ENCODE results near the gene TMEM125.

The TMEM125 gene

DNA sequence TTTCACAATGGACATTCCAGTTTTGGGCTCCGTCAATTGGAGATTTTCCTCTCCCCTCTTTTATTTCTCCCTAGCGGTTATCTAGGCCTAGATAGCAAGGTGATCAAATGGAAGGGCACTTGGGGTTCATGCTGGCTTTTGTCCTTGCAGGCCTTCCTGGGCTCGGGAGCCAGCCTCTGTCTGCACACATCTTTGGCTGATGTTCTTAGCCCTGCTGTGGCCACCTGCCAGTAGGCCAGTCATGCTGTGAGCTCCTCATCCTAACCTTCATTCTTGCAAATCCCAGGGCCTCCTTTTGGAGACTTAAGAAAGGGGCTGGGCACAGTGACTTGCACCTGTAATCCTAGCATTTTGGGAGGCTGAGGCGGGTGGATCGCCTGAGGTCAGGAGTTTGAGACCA is 44.5 kb downstream of the TMEM125 start:
- no peak for DNase-seq

DNA sequence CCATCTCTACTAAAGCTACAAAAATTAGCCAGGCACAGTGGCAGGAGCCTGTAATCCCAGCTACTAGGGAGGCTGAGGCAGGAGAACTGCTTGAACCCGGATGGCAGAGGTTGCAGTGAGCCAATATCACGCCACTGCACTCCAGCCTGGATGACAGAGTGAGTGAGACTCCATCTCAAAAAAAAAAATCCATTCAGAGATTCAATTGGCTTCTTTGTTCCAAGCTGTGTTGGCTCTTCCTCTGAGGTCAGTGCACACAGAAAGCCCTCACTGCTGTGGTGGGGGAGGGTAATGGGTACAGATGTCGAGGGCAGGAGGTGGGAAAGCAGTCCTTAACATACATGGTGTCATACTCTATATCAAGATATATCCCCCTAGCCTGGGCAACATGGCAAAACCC is 45.7 kb downstream of the TMEM125 start:
- DNase-seq, result no peak

DNA sequence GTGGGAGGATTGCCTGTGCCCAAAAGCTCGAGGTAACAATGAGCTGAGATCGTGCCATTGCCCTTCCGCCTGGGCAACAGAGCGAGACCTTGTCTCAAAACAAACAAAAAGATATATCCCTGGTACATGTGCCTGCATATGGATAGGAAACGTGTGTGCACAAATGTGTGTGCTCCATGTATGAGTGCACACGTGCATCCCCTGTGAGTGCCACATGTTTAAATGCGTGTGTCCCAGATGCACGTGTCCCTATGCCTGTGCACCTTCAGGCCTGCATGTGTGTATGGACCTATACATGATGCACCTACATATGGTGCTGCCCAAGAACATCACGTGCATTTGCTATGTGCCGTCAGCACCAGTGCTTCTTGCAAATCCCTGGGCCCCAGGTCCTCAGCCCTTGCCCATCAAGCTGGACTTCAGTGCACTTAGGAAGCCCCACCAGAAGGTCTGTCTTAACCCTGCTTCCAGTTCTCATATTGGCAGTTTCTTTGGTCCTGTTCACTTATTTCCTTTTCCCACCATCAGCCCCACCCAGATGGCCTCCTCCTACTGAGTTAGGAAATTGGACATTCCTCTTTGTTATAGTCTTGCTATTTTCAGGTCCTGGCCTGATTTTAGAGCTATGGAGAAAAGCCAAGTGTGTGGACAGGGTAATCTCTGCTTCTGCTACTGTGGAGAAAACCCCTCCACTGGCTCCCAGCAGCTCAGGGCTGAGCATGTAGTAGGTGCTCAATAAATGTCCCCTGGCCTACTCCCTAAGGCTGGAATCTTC is 46.4 kb downstream of the TMEM125 start:
- DNase-seq, result no peak

DNA sequence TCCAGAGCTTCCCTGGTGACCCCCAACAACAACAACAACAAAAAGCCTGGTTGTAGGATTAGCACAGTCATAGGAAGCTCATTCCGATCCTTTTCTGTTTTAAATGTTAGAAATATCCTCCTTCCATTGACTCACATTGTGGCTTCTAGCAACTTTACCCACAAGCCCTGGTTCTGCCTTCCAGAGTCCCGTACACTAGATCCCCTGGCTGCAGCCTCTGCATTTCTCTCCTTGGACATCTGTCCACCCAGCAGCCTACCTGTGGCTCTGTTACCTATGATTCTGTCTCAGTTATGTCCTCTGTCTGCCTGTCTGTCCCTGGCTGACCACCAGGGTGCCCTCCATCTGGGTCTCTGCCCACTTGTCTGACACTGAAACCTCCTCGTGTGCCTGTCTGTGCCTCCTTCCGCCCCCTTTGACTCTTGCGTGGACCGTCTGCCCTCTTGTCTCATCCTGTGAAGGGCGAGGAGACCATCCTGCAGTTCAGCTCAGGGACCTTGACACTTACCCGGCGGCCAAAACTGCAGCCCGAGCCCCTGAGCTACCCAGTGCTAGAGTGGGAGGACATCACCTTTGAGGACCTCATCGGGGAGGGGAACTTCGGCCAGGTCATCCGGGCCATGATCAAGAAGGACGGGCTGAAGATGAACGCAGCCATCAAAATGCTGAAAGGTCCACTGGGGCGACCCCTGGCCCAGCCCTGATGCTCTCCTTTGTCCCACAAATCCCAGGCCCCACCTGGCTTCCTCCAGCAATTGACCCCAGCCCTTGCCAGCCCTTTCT is 47.1 kb downstream of the TMEM125 start:
- no peak for DNase-seq

DNA sequence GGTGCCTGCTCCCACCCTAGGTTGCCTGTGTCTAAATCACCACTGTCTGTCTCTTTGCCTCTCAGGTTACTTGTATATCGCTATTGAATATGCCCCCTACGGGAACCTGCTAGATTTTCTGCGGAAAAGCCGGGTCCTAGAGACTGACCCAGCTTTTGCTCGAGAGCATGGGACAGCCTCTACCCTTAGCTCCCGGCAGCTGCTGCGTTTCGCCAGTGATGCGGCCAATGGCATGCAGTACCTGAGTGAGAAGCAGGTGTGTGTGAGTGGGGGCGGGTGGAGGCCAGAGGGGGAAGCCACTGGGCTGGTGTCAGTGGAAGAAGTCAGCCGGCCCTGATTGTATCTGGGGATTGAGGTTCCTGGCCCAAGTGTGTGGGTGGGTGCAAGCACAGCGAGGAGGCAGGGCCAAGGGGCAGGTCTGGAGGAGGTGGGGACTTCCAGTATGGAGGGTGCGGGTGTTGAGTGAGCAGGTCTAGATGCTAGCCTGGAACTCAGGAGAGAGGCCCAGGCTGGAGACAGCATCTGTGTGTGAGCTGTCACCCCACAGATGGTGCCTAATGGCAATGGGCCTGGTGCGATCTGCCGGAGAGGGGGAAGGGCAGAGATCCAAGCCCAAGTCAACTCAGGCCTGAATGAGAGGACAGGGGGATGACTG is 48.2 kb downstream of the TMEM125 start:
- no peak for DNase-seq

DNA sequence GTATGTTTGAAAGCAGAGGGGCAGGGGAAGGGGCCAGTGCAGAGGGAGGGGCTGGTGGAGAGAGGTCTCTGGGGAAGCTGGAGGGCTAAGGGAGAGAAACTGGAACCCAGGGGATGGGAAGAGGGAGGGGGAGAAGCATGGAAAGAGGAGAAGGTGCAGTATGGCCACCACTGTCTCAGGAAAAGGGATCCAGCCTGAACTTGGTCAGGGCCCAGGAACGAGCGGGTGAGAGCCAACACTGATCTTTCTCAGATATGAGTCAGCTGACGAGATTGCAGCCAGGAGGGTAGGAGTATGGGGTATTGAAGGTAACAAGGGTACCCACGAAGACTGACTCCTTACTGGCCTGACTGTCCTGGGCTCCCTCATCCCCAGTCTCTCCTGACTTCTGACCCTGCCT is 49.0 kb downstream of the TMEM125 start:
- no peak for DNase-seq

DNA sequence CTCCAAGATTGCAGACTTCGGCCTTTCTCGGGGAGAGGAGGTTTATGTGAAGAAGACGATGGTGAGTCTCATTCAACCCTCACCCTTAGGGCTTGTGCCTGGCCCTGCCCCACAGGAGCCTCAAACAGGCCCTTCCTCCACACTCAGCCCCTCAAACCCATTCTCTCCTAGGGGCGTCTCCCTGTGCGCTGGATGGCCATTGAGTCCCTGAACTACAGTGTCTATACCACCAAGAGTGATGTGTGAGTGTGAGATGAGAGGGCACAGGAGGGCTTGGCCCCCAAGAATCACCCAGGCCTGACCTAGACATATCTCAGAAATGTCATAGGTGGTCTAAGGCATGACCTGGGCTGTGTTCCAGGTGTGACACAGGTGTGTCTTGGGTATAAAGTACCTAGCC is 49.5 kb downstream of the TMEM125 start:
- DNase-seq, result no peak

DNA sequence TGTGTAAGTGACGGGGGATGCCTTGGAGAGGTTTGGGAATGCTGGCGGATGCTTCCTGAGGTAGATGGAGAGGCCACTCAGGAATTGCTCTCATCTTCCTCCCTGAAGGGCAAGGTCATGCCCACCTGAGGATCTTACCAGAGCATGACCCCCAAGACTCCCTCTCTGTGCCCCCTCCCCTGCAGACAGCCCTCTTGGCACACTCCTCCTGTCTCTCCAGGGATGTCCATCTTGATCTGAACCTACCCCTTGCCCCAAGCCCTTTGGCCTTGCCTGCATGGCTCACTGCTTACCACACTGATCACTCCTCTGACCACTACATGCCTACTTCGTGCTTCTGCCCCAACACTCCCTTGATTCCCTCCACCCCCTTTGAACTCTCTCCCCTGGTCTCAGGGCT is 50.0 kb downstream of the TMEM125 start:
- no peak for DNase-seq

DNA sequence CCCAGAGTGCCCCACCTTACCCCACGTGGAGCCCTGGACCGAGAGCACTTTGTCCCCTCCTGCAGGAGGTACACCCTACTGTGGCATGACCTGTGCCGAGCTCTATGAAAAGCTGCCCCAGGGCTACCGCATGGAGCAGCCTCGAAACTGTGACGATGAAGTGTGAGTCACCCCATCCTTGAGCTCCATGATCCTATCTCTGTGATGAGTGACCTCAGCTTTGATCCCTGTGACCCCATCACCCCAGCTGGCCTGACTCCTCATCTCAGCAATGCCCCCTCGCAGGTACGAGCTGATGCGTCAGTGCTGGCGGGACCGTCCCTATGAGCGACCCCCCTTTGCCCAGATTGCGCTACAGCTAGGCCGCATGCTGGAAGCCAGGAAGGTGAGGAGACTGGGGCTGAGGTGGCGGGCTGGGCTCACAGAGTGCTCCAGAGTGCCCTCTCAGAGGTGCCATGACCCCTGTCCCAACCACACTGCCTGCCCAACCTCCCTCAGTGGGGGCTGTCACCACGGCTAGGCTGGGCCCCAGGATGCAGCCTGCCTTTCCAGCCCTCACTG is 51.6 kb downstream of the TMEM125 start:
- DNase-seq, result no peak

DNA sequence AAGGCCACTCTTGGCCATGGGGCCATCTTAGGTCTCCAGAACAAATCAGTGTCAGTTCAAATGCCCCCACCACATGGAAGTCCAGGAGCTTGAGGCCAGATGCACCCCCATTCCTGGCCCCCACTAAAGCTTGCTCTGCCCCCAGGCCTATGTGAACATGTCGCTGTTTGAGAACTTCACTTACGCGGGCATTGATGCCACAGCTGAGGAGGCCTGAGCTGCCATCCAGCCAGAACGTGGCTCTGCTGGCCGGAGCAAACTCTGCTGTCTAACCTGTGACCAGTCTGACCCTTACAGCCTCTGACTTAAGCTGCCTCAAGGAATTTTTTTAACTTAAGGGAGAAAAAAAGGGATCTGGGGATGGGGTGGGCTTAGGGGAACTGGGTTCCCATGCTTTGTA is 52.7 kb downstream of the TMEM125 start:
- no peak for DNase-seq
